HG03442 (cell line): ENCODE data around the gene SLC22A31.

Experiments used
- ATAC-seq: cut with Tn5 transposase; IDR thresholded peaks from one replicate; pipeline ENCODE4 v1.9.1; 2021; ENCODE audit warnings: mild to moderate bottlenecking, moderate library complexity; ENCODE audit not compliant: unreplicated experiment

SLC22A31 gene

DNA sequence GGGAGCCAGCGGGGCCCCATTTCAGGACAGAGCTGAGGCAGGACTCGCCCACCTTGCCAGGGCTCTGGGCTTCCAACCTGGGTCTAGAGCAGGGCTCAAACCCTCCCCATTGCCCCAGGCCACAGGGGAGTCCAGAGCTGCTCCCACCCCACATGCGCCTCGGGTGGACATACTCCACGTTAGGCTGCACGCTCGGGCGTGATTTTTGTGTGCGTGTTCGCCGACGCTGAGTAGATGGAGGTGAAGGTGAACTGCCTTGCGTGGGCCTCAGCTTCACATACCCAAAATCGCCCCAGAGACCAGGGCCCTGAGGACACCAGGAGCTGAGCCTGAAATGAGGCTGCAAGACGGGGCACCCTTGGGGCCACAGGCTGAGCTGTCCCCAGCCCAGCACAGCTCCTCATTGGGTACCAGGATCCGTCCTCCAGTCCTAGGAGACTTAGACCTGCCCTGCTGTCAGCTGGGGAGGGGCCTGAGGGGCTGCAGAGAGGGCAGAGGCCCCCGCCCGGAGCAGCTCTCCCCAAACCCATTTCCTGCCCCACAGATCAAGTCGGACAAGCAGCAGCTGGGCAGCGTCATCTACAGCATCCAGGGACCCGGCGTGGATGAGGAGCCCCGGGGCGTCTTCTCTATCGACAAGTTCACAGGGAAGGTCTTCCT, 20.6 kb downstream of the SLC22A31 start:
- ATAC-seq, result no peak

GRCh38 chr16:89179148-89179484, 21.2 kb downstream of the SLC22A31 start:
- no peak for ATAC-seq

DNA sequence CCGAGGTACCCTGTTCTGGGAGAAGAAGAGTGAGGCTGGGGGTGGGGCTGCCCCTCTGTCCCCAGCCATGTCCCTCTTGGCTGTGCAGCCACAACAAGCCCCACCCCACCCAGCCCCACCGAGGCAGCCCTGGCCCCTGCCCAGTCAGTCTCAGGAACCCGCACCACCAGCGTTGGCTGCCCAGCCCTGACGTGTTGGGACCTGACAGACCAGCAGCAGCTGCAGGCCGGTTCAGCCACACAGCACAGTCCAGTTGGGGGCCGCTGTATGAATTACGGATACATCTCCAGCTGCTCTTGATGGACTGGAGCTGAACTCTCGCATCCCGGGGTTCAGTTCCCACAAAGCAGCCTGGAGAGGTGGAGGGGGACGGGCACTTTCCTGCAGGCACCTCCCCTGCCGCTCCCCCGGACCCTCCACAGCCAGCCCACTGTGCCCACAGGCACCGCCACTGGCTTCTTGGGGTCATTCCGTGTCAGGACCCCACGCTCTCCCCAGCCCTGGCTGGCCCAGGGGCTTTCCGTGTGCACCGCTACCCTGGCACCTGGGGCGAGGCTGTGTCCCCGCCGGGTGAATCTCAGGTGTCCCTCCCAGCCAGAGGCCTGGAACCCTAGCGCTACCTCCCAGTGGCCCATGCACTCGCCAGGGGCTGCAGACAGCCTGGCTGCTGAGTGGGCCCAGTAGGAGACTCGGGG, 21.7 kb downstream of the SLC22A31 start:
- ATAC-seq, result no peak

DNA sequence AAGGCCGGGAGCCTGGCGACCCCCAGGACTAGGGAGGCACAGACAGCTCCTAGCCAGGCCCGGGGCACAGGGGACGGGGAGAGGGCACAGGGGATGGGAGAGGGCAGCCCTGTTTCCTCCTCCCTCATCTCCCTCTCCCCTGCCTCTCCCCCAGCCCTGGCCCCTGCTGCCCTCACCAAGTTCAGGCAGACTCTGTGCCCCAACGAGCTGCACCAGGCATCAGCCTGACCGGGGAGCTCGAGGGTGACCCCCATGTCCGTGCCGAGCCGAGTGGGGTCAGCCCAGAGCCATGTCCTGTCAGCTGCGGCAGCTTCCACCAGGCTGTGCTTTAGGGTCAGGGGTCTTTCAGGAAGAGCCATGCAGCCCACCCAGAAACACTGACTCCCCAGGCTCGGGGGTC, 22.8 kb downstream of the SLC22A31 start:
- no peak for ATAC-seq

- ATAC-seq, result no peak
Observed at GRCh38 chr16:89176717-89177116, 23.6 kb downstream of the SLC22A31 start.

DNA sequence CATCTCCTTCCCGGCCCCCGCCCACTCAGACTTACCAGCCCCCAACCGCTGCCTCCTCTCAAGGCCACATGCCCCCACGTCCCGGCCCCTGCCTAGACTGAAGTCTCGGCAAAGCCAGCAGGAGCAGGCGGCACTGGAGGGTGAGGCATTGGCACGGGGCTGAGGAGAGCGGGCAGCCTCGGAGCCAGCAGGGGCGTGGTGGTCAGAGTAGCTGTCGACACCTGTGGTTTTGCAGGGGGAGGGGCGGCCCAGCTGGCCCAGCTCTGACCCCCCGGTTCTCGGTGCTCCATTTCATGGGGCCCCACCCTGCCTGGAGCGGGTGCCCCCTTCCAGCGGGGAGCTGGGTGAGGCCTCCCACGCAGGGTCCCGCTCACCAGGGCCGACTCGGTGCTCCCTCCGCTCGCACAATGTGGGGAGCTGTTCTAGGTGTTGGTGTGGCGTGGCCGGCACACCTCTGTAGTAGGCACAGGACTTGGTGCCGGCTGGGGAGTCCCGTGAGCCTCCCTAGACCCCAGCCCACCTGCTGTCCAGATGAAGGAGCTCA, 24.1 kb downstream of the SLC22A31 start:
- no peak for ATAC-seq

GRCh38 chr16:89175280-89176146, 24.8 kb downstream of the SLC22A31 start:
- ATAC-seq, result no peak

- ATAC-seq, result no peak
Observed at GRCh38 chr16:89174877-89175276, 25.5 kb downstream of the SLC22A31 start.

DNA sequence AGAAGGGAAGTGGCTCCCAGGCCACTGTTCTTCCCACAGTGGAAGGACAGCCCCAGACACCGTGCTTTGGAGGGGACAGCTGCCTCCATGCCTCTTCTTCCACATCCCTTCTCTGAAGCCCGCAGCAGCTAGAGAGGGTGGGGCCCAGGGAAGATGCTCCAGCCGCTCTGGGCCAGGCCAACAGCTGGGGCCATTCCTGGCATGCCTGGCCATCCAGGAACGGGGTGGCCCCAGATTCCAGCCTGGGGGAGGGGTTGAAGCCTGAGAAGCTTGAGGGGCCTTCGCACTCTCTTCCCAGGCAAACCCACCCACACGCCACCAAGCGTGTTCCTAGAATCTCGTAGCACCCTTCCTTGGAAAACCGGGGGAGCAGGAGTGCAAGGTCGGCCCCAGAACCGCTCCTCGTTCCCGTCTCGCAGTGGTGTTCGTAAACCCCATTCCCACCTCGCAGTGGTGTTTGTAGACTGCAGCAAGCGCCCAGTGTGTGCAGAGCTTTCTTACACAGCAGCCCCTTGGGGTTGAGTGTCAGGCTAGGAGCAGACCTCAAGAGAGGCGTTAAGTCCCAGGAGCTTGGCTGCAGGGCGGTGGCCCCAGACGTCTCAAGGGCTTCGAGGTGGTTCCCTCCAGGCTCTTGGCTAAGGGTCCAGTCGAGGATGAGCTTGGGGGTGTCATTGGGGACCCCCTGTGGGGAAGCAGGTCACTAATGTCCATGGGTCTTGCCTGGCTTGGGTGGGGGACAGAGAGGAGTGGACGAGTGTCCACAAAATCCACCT, 26.1 kb downstream of the SLC22A31 start:
- ATAC-seq, result no peak

DNA sequence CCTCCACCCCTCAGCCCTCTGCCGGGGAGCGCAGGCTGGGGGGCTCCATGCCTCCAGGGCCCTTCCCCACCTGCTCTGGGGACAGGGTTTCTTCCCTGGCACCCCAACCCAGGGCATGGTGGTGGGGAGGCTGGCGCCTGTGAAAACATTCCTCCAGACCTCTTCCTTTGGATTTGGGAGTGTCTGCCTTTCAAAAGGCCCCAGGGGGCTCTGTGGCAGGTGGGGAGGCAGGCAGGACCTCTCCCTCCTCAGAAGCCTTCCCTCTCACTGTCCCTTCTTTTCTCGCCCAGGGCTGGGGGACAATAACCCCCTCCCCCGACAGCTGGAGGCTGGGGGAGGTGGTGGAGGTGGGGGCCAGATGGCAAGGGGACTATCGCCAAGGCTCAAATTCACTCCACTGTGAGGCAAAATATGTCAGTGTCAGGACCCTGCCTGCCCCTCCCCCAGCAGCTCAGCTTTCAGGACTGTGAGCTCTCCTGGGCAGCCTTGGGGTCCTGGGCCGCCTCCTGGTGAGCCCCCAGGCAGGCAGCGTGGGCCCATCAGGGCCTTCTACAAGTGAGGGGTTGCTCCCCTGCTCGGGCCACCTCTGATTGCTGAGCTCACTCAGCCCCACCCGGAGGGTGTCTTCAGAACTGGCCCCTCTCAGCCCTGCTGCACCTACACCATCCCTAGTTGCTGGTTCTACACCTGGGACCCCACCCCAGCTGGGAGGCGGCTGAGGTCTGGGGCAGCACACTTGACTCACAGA, 27.0 kb downstream of the SLC22A31 start:
- no peak for ATAC-seq

DNA sequence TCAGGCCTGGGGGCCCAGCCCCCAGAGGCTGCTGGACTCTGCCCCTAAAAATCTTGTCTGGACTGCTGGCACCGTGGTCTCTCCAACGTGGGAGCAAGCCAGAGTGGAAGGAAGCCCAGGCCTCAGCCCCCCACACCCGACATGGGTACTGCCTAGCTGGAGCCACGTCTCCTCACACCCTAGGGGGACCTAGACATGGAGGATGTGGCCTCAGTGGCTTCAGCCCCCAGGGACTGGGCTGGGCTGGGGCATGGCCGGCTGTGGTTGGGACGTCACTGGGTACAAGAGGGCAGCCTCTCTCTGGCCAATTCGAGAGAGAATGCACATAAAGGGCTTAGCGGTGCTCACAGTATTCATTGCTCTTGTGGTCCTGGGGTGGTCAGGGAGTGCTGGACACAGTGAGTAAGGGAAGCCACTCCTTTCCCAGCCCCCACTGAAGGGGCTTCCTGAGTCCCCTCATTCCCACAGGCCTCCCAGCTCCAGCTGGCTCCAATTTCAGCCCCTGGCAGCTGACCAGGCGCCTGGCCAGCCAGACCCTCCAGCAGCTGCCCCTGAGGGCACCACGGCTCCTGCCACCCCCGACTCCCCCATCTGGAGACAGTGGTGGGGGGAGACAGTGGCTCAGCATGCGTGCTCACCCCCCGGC, 27.7 kb downstream of the SLC22A31 start:
- no peak for ATAC-seq

DNA sequence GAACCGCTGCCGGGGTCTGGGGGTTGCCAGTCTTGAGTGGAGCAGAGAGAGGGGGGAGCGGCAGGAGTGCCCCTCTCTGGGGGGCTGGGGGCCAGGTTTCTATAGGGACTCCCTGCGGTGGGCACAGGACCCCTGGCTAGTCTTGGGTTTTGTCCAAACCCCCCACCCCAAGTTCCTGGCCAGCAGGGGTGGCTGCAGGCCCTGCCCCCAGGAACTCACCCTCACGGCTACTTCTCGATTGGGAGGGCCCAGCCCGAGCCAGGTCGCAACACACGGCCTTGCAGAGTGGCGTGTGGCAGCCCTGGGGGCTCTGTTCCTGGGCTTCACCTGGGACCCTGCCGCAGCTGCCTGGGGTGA, 28.2 kb downstream of the SLC22A31 start:
- no peak for ATAC-seq

GRCh38 chr16:89171216-89172170, 28.8 kb downstream of the SLC22A31 start, which contains the start of gene CDH15:
Gene CDH15, plus strand, starts transcription at chr16:89171748. Its CDS starts 84 bp downstream, at chr16:89171832.
- peak; percentile 70 for ATAC-seq

DNA sequence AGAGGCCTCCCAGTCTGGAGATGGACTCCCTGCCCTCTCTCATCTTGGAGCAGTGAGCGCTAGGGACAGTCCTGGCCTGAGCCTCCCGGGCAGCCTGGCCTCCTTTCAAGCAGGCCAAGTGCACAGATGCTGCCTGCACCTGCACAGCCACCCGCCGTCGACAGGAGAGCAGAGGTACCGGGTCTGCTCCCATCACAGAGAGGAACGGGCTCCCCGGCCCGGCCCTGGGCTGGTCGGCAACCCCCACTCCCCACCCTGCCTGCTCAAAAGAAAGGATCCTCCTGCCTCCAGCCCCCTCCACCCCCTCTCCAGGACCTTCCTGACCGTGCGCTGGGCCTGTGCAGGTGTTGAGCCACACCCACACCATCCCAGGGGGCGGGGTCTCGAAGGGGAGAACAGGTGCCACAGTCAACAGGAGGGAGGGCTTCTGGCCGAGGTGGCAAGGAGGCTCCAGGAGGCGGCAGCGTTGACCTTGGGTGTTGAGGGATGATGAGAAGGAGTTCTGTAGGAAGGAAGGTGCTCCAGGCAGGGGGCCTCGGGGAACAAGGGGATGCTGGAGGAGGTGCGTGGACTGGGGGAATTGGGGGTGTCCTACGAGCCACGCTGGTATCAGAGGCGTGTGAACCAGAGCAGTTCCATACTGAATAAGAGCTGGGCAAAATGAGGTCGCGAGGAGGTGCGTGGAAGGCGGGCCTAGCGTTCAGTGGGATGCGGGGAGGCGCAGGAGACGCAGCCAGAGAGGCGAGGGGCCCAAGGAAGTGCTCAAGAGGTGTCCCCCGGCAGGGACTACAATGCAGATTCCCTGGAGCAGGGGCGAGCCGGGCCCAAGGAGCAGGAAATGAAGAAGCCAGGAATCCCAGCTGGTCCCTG, 29.8 kb downstream of the SLC22A31 start:
- ATAC-seq, result no peak

DNA sequence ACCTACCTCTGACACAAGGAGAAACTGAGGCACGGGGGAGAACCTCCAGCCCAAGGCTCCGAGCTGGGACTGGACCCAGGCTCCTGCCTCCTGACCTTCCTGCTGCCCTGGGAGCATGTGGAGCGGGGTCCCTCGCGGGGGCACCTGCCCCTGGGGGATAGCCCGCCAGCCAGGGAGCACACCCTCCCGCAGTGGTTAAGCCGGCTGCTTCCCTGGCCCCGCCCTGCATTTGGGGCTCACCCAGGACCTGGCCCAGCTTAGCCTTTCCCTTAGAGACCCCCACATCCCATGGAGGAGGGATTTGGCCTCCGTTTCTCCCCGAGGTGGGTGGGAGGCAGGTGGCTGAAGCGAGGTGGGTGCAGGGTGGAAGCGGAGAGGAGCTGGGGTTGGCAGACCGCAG, 30.6 kb downstream of the SLC22A31 start:
- ATAC-seq, result no peak

- no peak for ATAC-seq
Observed at GRCh38 chr16:89168381-89169189, 31.8 kb downstream of the SLC22A31 start.
